Superior temporal gyrus (tissue), 1 donor: ENCODE measurements around the gene PPAT.
"Not testable (repeated sequence)": the region's sequence is repeated elsewhere in the genome, so short reads cannot be mapped to it uniquely, and the experiment has no call there.

Source experiments
- DNase-seq: peaks from one replicate; pipeline ENCODE4 v3.0.0-alpha.2; 2016; ENCODE audit errors: extremely low spot score

PPAT gene

DNA sequence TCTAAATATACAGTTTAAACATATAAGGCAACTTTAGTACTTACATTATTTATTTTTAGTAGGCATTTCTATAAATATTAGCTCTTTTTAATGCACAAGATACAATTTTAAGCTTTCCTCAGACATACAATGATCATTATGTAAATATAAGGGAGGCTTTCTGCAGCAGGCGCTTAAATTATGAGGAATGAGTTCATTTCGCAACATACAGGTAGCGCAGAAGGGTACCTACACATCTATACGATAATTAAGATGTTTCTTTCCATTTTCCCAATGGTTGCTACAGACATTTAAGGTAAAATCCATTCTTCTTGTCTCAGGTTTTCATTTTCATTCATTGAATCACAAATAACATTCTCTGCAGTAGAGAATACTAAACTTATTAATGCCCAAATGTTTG is 49.3 kb downstream of the PPAT start:
- DNase-seq, result no peak

DNA sequence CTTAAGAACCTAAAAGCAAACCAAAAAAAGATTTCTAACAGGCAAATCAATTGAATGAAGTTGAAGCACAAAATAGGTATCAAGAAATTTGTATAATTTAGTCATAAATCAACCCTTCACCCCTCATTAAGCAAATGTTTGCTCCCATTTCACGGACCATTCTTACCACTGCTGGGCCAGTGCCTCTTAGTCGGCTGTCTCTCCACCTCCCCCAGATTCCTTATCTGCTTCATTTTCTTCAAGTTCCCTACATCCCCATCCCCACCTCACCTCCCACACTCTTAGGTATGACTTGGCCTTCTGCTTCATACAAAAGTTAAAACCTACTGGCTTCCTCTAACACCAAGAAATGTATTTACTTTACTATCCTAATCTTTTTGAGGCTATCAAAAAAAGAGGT is 60.0 kb downstream of the PPAT start:
- DNase-seq, result no peak

DNA sequence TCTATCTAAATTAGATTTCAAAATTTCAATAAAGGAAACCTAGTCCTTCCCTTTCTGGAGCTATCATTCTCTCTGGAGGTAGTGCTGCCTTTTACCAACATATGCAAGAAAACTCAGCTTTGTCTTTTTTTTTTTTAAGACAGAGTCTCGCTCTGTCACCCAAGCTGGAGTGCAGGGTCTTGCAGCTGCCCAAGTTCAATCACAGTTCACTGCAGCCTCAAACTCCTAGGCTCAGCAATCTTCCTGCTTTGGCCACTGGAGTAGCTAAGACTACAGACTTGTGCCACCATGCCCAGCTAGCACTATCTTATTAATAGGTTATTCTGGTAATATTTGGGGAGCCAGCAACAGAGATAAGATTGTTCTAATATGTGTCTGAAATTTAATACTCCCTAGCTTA is 60.5 kb downstream of the PPAT start:
- DNase-seq, result no peak

DNA sequence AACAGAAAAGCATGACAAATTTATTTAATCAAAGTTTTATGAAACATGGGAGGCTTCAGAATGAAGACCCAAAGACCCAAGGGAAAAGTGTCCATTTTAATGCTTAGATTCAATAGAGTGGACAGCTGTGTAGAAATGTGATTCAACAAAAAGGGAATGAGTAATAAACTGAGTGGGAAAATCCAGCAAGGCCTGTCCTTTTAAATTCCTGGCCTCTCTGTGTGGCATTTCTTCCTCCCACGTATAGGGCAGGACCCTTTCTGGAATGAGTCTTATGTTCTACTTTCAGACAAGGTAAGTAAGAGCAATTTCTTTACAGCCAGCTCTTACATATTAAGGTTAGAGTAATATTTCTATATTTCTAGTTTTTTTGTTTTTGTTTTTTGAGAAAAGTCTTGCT is 62.6 kb downstream of the PPAT start:
- no peak for DNase-seq

DNA sequence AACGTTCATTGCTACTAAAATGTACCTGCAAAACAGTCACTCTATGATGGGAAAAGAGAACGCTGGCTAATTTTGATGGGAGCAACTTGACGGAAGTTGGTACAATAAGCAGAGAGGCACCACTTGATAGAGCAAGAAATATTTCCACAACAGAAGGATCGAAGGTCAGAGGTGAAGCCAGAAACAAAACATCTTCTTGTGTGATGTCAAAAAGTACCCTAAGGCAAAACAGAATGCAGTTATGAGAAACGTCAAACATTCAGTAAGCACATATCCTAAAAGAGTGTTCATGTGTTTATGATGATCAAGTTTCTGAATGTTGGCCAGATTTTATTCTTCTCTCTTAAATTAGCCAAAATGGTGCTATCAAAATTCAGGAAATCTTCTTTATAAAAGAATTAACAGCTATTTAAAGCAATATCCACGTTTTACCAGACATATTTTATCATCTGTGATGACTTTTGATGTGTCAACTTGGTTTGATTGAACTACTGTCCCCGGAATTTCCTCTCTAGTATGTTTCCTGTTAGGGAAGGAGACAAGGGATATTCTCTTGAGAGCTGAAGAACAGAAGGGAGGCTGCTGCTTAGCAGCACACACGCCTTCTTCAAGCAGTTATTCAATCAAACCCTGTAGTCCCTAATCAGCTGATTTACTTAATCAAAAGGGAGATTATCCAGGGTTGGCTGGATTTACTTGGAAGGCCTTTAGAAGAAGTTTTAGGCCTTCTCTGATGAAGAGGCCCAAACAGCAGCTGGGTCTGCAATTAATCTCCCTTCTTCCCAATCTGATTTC is 63.8 kb downstream of the PPAT start:
- DNase-seq, result no peak

DNA sequence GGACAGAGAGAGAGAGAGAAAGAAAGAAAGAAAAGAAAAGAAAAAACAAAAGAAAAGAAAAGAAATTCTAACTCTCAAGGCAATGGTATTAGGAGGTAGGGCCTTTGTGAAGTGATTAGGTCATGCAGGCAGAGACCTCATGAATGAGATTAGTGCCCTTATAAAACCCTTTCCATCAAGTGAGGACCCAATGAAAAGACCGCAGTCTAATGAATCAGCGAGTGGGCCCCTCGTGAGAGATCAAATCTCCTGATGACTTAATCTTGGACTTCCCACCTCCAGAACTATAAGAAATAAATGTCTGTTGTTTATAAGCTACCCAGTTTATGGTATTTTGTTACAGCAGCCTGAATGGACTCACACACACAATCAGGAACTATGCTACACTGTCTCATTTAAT is 65.0 kb downstream of the PPAT start:
- no peak for DNase-seq

DNA sequence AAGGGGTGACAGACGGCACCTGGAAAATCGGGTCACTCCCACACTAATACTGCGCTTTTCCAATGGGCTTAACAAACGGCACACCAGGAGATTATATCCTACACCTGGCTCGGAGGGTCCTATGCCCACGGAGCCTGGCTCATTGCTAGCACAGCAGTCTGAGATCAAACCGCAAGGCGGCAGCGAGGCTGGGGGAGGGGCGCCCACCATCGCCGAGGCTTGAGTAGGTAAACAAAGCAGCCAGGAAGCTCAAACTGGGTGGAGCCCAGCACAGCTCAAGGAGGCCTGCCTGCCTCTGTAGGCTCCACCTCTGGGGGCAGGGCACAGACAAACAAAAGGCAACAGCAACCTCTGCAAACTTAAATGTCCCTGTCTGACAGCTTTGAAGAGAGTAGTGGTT is 72.4 kb downstream of the PPAT start:
- not testable (repeated sequence) for DNase-seq

DNA sequence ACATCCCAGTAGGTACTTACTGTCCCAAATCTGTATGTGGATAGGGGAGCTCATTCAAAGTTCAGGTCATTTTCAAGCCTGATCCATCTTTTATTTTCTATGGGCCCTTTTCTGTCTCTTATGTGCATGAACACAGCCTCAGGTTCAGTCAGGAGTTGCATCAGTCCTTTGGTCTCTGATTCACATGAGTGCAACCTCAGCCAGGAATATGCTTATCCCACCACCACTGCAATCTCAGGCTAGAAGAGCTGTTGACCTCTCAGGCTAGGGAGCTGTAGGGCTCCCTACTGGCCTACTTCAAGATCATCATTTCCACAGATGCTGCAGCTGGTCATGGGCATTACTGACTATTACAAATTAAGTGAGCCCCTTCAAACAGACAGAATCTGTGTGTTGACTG is 75.3 kb downstream of the PPAT start:
- no peak for DNase-seq

DNA sequence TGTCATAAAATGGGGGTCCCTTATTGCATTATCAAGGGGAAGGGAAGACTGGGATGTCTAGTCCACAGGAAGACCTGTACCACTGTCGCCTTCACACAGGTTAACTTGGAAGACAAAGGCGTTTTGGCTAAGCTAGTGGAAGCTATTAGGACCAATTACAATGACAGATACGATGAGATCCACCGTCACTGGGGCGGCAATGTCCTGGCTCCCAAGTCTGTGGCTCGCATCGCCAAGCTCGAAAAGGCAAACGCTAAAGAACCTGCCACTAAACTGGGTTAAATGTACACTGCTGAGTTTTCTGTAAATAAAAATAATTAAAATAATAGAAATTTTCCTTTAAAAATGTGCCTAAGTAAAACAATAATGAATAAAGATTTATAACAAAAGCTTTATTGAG is 78.8 kb downstream of the PPAT start:
- DNase-seq, result no peak

DNA sequence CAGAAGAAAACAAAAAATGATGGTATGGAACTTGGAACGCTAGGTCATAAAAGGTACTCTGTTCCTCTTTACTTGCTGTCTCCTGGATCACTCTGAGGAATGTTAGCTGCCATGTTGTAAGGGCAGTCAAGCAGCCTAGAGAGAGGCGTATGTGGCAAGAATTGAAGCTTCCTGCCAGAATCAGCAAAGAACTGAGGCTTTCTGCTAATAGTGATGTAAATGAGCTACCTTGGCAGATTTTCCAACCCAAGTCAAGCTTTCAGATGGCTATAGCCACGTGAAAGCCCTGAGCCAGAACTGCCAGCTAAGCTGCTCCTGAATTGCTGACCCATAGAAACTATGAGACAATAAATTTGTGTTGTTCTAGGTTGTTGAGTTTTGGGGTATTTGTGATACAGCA is 86.8 kb downstream of the PPAT start:
- no peak for DNase-seq

DNA sequence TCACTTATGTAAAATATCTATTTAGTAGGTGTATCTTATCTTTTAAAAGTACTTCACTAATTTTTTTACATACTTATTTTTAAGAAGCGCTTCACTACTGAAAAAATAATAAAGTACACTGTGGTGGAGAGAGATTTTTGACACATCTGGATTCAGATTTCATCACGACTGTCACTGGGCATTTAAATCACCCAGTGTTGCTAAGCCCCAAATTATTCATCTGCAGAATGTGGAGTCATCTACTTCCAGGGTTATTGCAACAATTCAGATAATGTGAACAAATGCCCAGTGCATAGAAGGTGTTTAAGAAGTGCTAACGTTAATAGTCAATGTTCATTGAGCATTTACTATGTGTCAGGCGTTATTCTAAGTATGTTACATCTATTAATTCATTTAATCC is 90.0 kb downstream of the PPAT start:
- no peak for DNase-seq
